BE2C (cell line): Measurements from ENCODE around the gene FHOD1.

Experiments used
- DNase-seq: peaks from one replicate; pipeline ENCODE4 v3.0.0-alpha.2; 2020
- H3K27me3 ChIP-seq: fragments of 250-450 bp; sonication (Bioruptor Pico); 2 replicates; pipeline ENCODE4 v1.5.1; 2020; ENCODE audit warnings: mild to moderate bottlenecking
- H3K36me3 ChIP-seq: fragments of 250-450 bp; sonication (Bioruptor Pico); 2 replicates; pipeline ENCODE4 v1.5.1; 2020; ENCODE audit warnings: mild to moderate bottlenecking
- H3K4me1 ChIP-seq: fragments of 250-450 bp; sonication (Bioruptor Pico); 2 replicates; pipeline ENCODE4 v1.5.1; 2020
- H3K4me3 ChIP-seq: 2 replicates; pipeline ENCODE4 v1.5.1; 2011; ENCODE audit warnings: low read depth, low read length
- H3K9me3 ChIP-seq: fragments of 250-450 bp; sonication (Bioruptor Pico); 2 replicates; pipeline ENCODE4 v1.5.1; 2020
- TF ChIP-seq, protein P1 (sequence below): IDR thresholded peaks from 2 replicates; pipeline ENCODE4 v1.5.1; 2012; ENCODE audit warnings: mild to moderate bottlenecking, low read depth, low read length

Gene FHOD1

DNA sequence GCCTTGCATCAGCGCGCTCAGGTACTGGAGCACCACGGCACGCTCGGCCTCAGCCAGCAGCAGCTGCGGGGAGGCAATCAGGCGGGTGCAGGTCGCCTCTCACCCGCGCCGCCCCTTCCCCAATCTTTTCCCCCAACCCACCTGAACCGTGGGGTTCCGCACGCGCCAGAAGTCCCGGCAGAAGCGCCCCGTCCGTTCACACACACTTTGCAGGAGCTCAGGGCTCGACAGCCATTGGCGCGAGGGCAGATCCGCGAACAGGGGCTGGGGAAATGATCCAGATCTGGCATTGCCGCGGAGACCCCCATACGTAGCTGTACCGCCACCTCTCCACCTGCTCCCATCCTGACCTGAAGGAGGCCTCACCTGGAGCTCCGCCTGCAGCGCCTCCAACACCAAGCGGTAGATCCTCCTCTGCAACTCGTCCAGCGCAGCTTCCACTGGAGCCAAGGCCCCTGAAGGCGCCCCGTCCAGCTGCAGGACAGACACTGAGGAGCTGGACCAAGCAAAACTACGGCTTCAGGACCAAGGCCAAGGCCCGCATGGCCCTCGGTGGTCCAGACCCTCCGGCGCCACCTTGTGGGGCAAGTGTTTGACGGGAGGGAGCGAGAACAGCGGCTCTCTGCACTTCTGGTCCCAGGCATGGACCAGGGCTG lies 62.2 kb downstream of the FHOD1 start:
- peaks cover 3% of the 10 kb centered on the region; the same call in 1 of the 2 replicates for H3K4me1 ChIP-seq
- TF ChIP-seq, protein P1, sequence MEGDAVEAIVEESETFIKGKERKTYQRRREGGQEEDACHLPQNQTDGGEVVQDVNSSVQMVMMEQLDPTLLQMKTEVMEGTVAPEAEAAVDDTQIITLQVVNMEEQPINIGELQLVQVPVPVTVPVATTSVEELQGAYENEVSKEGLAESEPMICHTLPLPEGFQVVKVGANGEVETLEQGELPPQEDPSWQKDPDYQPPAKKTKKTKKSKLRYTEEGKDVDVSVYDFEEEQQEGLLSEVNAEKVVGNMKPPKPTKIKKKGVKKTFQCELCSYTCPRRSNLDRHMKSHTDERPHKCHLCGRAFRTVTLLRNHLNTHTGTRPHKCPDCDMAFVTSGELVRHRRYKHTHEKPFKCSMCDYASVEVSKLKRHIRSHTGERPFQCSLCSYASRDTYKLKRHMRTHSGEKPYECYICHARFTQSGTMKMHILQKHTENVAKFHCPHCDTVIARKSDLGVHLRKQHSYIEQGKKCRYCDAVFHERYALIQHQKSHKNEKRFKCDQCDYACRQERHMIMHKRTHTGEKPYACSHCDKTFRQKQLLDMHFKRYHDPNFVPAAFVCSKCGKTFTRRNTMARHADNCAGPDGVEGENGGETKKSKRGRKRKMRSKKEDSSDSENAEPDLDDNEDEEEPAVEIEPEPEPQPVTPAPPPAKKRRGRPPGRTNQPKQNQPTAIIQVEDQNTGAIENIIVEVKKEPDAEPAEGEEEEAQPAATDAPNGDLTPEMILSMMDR, result peak; percentile 74
- DNase-seq, result peak; percentile 95
- H3K9me3 ChIP-seq, result no peaks in the 10 kb centered on the region
- no peaks in the 10 kb centered on the region for H3K27me3 ChIP-seq
- H3K4me3 ChIP-seq, result no peak overlapping the region; the same call in 1 of the 2 replicates
- H3K36me3 ChIP-seq, result no peaks in the 10 kb centered on the region

- TF ChIP-seq, protein P1, result no peak
- Histone ChIP-seq H3K9me3 (no peaks in the 10 kb centered on the region), H3K36me3 (no peaks in the 10 kb centered on the region), H3K4me1 (peaks cover 3% of the 10 kb centered on the region; the same call in 1 of the 2 replicates), H3K27me3 (no peaks in the 10 kb centered on the region), H3K4me3 (peak overlapping the region; percentile 70)
- DNase-seq, result peak; percentile 49
Observed at GRCh38 chr16:67184453-67184994, 62.8 kb downstream of the FHOD1 start.

DNA sequence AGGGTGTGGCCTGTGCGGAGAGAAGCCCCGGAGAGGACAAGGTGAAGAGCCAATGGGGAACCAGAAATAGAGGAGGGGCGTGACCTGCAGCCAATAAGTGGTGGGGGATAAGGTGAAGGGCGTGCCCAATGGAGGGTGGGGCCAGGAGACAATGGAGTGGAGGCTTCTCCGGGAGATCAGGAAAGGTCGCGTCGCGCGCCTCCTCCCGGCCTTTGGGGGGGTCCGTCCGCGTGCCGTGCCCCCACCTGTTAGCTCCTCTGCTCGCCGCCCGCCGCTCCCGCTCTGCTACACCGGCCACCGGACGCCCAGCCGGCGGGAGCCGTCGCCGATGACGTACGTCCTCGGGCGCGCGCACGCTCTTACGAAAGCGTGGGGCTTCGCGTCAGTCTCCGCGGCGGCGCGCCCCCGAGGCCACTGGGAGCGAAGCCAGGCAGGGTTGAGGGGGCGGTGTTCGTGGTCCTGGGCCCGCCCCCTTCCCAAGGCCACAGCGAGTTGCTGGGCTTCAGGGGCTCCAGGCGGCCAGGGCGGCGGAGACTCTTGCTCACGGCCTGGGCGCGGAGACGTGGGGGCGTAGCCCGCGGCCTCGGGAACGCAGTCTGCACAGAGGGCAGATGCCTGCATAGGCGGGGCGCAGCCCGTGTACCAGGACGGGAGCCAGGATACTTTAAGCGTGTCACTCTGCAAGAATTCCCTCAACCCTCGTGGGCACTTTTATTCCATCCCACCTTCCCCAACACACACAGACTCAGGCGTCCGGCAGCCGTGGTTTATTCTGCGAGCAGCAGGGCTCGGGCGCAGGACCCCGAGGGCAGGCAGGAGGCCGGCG lies 63.4 kb downstream of the FHOD1 start, which contains the start of gene MATCAP1:
Gene MATCAP1, minus strand, starts transcription at position 337 of the 826 bp plus-strand sequence. CDS start 3,353 bp downstream, outside the sequence.
- Histone ChIP-seq H3K4me3 (peak within 1 kb of the TSS; percentile 70), H3K27me3 (no peaks in the 10 kb centered on the region), H3K9me3 (no peaks in the 10 kb centered on the region), H3K36me3 (no peaks in the 10 kb centered on the region), H3K4me1 (peaks cover 3% of the 10 kb centered on the region; the same call in 1 of the 2 replicates)
- TF ChIP-seq, protein P1, result no peak
- peak; percentile 99 for DNase-seq

DNA sequence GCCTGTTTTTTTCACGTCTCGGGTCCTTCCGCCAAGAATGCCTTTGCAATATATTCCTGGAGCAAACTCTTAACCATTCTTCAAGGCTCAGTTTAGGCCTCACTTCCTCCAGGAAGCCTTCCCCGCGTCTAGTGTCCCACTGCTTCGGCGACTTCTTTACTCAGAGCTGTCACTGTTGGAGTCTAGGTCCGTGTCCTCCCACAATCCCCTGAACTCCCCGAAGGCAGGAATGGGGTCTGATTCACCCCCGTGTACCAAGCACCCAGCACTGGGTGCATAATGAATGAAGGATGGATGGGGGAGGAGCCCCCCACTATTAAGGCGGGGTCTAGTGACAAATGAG lies 64.0 kb downstream of the FHOD1 start:
- H3K36me3 ChIP-seq, result no peaks in the 10 kb centered on the region
- TF ChIP-seq, protein P1, result no peak
- H3K4me3 ChIP-seq, result peak overlapping the region; percentile 70
- H3K9me3 ChIP-seq, result no peaks in the 10 kb centered on the region
- no peak for DNase-seq
- H3K4me1 ChIP-seq, result peaks cover 3% of the 10 kb centered on the region; the same call in 1 of the 2 replicates
- no peaks in the 10 kb centered on the region for H3K27me3 ChIP-seq

DNA sequence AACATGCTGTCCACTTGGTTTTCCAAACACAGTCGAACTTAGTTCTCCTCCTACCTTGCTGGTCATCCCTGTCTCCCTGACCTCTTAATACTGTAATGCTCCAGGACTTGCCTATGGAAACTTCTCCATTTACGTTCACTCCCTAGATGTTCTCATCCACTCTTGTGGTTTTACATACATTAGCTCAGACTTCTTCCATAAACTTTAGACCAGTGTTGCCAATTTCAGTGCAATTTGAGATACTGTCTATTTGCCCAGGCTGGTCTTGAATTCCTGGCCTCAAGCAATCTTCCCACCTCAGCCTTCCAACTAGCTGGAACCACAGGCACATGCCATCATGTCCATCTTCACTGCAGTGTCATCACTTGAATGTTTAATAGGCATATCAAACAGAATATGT lies 65.0 kb downstream of the FHOD1 start:
- no peak for DNase-seq
- no peaks in the 10 kb centered on the region for H3K27me3 ChIP-seq
- peaks cover 3% of the 10 kb centered on the region; the same call in 1 of the 2 replicates for H3K4me1 ChIP-seq
- TF ChIP-seq, protein P1, result no peak
- no peak overlapping the region for H3K4me3 ChIP-seq
- H3K36me3 ChIP-seq, result no peaks in the 10 kb centered on the region
- no peaks in the 10 kb centered on the region for H3K9me3 ChIP-seq
